Breast epithelium (tissue), 3 donors: ENCODE results near the gene LYRM4.

ENCODE experiments used
- POLR2A ChIP-seq: fragments of 450-650 bp; IDR thresholded peaks from one replicate; pipeline ENCODE4 v1.6.1; 2016; ENCODE audit warnings: antibody characterized with exemption, mild to moderate bottlenecking, moderate library complexity
- POLR2AphosphoS5 ChIP-seq, 3 donors: sonication (generic); formaldehyde crosslinking; IDR thresholded peaks; one replicate each; pipeline ENCODE4 v1.6.1; 2017; ENCODE audit warnings: antibody characterized with exemption in 3 of 3
- TF ChIP-seq, protein P1 (sequence below), 3 donors: fragments of 450-650 bp; IDR thresholded peaks; one replicate each; pipeline ENCODE4 v1.5.1; 2016 to 2017; ENCODE audit warnings: antibody characterized with exemption in 3 of 3, mild to moderate bottlenecking in 3 of 3, moderate library complexity in 3 of 3

DNA sequence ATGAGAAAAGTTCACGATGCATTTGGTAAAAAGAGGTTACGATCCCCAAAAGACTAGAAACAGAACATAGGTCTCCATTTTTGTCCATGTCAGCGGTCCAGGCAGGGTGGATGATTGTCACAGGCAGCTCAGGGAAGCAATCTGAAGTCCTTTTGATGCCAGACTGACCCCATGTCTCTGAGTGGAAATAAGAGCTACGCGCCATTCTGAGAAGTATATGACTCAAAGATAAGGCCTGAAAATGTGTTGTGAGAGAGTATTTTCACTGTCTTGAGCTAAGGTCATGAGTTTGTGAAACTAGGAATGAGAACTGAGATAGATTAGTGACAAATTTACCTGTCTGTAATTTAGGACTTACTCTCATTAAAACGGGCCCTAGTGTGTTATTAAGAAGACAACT lies 69.5 kb downstream of the LYRM4 start:
- TF ChIP-seq, protein P1, sequence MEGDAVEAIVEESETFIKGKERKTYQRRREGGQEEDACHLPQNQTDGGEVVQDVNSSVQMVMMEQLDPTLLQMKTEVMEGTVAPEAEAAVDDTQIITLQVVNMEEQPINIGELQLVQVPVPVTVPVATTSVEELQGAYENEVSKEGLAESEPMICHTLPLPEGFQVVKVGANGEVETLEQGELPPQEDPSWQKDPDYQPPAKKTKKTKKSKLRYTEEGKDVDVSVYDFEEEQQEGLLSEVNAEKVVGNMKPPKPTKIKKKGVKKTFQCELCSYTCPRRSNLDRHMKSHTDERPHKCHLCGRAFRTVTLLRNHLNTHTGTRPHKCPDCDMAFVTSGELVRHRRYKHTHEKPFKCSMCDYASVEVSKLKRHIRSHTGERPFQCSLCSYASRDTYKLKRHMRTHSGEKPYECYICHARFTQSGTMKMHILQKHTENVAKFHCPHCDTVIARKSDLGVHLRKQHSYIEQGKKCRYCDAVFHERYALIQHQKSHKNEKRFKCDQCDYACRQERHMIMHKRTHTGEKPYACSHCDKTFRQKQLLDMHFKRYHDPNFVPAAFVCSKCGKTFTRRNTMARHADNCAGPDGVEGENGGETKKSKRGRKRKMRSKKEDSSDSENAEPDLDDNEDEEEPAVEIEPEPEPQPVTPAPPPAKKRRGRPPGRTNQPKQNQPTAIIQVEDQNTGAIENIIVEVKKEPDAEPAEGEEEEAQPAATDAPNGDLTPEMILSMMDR (IDR thresholded peaks at IDR 0.05), result no peak
- TF ChIP-seq POLR2A (no peak), POLR2AphosphoS5 (IDR thresholded peaks at IDR 0.05) (no peak)
